ENCODE results near the gene SIX5. TPM values are rescaled to one million over a fixed set of nuclear protein-coding genes. Genes with fewer than 3 reads are reported as not detected.

The SIX5 gene
- total RNA-seq, 1 donor from 2014 or later = 22.3 TPM

DNA sequence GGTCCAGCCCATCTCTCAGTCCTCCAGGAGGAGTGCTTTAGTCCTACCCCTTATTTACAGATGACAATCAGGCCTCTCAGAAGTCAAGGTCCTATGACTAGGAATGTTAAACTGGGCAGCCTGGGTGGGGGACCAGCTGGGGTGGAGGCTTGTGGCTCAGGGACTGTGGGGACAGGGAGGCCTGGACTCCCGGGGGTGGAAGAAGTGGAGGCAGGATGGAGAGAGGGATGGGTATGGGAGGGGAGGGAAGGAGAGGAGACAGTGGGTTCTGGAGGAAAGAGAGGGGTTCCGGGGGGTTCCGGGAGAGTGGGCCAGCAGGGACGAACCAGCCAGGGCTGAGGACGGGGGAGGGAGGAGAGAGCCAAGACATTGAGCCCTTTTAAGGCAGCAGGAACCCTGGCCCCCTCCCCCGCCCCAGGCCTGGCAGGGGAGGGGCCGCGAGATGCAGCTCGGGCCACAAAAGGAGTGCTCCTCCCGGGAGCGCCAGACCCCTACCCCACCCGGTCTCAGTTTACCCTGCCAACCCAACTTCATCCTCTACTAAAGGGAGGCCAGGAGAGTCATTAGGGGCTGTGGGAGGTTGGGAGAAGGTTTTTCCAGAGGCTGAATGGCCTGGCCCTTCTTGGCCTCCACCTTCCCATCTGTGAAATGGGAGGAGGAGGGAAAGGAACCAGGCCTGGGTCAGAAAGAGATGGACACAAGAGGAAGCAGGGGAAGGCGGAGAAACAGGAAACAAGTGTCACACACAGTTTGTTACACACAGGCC lies 11.6 kb upstream of the SIX5 start:
- intact Hi-C loops (cut with DNase I) = no loop called here

DNA sequence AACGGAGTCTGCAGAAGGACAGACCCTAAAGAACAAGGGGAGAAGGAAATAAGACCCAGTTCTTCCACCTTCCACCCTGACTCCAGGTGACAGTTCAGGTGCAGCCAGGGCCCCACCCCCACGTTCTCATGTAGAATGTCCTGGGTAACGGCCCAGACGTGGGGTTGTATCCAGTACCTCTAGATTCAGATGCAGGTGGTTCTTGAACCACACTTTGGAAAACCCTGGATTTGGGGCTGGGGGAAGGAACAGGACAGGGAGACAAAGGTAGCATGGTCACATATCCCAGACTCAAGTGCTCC lies 11.0 kb upstream of the SIX5 start:
- DNase-seq (ENCODE audit: missing footprints) (no peak), ATAC-seq (no peak)
- intact Hi-C loops (cut with DNase I) = no loop called here

More for the DNA sequence above, 11.6 kb upstream of the SIX5 start:
- DNase-seq (ENCODE audit: missing footprints) (no peak), ATAC-seq (no peak)

DNA sequence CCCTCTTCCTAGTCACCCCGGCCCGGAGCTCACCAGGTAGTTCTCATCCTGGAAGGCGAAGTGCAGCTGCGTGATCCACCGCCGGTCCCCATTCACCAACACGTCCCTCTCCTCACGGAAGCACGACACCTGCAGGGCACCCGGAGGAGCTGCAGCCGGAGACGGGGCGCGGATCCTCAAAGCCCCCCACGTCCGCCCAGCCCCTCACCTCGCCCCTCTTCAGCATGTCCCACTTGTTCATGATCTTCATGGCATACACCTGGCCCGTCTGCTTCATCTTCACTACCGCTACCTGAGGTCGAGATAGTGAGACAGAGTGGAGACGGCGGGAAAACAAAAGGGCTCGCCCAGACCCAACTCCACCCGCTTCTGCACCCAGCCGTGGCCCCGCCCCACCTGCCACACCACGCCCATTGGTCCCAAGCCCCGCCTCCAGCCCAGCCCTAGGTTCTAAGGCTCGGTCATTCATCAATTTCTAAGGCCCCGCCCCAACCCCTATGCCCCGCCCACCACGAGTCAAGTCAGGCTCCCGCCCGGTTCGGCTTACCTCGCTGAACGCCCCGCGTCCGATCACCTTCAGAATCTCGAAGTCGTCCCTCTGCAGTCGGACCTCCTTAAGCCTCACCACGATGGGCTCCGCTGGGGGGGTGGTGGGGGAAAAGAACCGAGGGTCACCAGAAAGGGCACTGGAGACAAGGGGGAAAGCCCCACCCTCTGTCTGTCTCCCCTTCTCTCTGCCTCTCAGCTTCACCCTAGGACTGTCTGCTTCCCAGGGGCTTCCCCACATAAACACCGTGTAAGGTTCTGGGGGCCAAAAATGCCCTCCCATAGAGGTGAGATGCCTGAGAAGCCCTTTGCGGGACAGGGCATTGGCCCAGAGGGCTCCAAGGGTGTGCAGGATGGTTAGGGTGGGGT lies 10.4 kb upstream of the SIX5 start:
- peak; percentile 83 for DNase-seq (ENCODE audit: missing footprints)
- intact Hi-C loops (cut with DNase I) = no loop called here
- peak; percentile 36 for ATAC-seq

DNA sequence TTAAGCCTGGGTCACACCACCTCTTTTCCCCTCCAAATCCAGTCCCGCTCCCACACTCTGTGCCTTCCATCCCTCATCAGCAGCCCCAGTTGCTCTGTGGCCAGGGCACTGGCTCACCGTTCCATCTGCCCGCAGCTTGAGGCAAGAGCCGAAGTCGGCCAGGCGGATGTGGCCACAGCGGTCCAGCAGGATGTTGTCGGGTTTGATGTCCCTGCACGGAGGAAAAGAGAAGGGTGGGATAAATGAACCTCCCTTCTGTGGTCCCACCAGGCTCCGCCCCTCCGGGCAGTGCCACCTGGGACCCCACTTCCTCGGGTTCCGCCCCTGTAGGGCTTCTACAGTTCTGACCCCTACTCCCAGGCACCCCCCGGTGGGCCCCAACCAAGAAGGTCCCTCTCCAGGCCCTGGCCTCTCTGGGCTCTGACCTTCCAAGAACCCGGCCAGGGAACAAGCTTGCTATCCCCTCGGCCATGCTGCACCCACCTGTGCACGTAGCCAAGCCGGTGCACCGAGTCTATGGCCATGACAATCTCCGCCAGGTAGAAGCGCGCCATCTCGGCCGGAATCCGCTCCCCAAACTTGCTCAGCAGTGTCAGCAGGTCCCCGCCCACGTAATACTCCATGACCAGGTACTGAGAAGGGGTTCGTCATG lies 9.1 kb upstream of the SIX5 start:
- intact Hi-C loops (cut with DNase I) = no loop called here
- no peak for ATAC-seq
- DNase-seq (ENCODE audit: missing footprints) = no peak

DNA sequence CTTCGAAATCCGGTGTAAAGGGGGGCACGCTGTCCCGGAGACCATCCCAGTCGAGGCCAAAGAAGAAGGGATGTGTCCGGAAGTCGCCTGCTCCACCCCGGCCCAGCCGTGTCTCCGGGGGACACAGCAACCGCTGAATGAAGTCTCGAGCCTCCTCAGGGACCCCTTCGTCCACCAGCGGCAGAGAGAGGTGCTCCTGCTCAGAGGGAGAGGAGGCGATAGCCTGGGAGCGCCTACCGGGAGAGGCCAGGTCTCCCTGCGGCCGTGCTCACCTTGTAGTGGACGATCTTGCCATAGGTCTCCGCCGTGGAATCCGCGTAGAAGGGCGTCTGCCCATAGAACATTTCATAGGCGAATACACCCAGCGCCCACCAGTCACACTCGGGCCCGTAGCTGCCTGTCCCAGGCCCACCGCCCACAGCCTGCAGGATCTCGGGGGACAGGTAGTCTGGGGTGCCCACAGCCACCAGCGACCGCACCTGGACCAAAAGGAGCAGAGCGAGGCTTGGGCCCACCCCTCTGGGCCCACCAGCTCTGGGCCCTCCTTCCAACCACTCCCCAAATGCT lies 8.4 kb upstream of the SIX5 start:
- intact Hi-C loops (cut with DNase I) = no loop called here
- ATAC-seq = no peak
- no peak for DNase-seq (ENCODE audit: missing footprints)

DNA sequence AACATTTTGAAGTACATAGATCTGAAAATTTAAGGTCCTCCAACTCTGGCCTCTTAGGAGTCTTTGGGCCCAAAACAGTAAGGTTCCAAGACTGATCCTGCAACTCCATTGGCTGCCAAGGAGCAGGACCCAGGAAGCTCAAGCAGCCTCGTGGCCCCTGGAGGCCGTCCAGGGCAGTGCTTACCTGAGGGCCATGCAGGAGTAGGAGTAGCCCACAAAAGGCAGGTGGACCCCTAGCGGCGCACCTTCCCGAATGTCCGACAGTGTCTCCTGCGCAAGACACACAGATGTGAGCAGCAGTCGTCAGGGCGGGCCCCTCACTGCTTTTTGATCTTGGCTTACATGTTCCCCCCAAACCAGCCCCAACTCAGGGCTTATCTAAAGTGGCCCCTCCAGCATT lies 5.7 kb upstream of the SIX5 start:
- DNase-seq (ENCODE audit: missing footprints) (peak; percentile 56), ATAC-seq (no peak)
- intact Hi-C loops (cut with DNase I) = loop anchor here (5.0 kb wide), 1 partner anchor 88 kb away; the partner anchor contains the start of genes FOXA3 and SYMPK

DNA sequence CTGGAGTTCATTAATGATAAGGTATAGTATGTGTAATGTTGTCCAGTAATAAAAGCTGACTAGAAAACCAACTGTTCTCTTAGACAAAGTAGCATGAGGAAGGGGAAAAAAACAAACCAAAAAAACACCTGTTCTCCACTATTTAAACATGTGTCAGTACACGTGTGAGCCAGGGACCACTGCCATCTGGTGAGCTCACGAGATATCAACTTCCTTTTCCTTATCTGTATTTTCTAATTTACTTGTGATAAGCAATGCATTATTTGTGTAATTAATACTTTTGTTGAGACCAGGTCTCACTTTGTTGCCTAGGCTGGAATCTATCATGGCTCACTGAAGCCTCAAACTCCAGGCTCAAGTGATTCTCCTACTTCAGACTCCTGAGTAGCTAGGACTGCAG lies 4.3 kb upstream of the SIX5 start:
- ATAC-seq = no peak
- intact Hi-C loops (cut with DNase I) = loop anchor here (5.0 kb wide), 1 partner anchor 89 kb away; the partner anchor contains the start of genes FOXA3 and SYMPK

DNA sequence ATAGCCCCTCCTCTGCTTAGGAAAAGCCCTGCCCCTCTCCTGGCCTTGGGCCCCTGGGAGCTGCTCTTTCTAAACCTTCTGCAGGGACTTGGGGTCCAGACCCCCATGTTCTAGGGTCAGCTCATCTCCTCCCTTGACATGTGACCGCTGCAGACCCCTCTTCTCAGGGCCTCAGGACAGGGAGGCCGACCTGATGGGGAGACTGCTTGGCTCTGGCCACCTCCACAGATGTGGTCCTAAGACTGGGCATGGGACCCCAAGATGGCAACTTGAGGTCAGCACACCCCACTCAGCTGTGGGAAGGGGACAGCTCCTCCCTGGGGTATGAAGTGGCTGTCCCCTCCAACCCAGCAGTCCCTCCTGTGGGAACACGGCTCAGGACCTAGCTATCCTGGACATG lies 3.9 kb upstream of the SIX5 start:
- ATAC-seq = no peak
- intact Hi-C loops (cut with DNase I) = loop anchor here (5.0 kb wide), 1 partner anchor 89 kb away; the partner anchor contains the start of genes FOXA3 and SYMPK
- DNase-seq (ENCODE audit: missing footprints) = no peak

More for the DNA sequence above, 4.3 kb upstream of the SIX5 start:
- DNase-seq (ENCODE audit: missing footprints) = peak; percentile 15

DNA sequence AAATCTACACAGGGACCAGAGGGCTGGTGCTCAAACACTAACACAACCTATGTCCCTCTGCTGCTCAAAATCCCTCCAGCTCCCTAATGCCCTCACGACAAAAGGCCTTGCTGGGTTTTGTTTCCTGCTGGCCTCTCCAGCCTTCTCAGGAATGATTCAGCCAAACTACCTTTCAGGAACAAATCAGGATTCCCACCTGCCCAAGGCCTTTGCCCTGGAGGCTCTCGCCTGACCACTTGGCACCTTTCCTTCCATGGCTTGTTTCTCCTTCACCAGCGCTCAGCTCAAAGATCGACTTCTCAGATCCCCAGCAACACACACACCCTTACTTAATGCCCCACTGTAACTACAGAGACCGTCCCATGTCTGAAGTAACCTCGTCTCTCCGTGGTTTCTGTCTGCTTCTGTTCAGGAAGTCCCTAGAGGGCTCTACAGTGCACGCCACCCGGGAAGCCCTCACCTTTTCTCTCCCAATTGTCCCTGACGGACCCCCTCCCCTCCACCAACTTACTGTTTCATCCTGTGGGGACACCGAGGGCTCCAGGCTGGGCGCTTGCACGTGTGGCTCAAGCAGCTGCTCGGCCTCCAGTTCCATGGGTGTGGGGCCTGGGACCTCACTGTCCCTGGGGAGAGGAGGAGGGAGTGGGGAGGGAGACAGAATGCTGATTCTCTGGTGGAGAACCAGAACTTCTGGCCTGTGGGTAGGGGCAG lies 3.2 kb upstream of the SIX5 start:
- DNase-seq (ENCODE audit: missing footprints) (no peak), ATAC-seq (no peak)
- intact Hi-C loops (cut with DNase I) = loop anchor here (5.0 kb wide), 1 partner anchor 90 kb away; the partner anchor contains the start of genes FOXA3 and SYMPK

DNA sequence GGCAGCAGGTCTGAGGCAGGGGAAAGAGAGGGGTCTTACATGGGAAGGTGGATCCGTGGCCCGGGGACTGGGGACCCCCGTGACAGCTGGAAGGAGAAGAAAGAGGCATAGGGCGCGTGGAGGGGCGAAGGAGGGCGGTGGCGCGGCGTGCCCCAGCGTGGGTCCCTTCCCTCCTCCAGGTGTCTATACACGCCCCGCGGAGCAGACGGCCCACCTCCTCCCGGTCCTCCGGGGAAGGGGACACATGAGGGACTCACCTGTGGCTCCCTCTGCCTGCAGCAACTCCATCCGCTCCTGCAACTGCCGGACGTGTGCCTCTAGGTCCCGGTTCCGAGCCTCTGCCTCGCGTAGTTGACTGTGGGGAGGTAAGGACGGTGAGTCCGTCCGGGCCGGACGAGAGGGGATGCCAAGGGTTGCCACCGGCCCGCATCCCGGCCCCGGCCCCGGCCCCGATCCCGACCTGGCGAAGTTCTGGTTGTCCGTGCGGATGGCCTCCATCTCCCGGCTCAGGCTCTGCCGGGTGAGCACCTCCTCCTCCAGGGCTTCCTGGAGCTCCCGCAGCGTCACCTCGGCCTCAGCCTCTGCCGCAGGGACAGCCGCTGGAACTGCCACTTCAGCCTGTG lies 2.4 kb upstream of the SIX5 start:
- DNase-seq (ENCODE audit: missing footprints) (no peak), ATAC-seq (no peak)
- intact Hi-C loops (cut with DNase I) = loop anchor here (5.0 kb wide), 1 partner anchor 91 kb away; the partner anchor contains the start of genes FOXA3 and SYMPK

DNA sequence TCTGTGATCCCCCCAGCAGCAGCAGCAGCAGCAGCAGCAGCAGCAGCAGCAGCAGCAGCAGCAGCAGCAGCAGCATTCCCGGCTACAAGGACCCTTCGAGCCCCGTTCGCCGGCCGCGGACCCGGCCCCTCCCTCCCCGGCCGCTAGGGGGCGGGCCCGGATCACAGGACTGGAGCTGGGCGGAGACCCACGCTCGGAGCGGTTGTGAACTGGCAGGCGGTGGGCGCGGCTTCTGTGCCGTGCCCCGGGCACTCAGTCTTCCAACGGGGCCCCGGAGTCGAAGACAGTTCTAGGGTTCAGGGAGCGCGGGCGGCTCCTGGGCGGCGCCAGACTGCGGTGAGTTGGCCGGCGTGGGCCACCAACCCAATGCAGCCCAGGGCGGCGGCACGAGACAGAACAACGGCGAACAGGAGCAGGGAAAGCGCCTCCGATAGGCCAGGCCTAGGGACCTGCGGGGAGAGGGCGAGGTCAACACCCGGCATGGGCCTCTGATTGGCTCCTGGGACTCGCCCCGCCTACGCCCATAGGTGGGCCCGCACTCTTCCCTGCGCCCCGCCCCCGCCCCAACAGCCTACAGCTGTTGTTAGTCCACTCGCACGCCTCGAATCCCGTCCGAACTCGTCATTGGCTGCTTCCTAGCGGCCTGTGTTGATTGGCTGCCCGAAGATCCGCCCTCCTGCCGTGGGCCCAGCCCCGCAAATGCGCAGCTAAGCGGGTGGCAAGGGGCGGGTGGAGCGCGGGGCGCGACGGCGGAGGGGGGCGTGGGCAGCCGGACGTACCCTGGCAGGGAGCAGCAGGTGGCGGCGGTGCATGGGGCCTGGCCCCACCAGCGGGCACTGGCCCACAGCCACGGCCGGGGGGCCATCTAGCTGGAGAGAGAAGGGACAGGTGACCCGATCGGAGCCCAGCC lies 1.4 kb upstream of the SIX5 start:
- DNase-seq (ENCODE audit: missing footprints) (peak; percentile 97), ATAC-seq (peak; percentile 81)
- intact Hi-C loops (cut with DNase I) = loop anchor here (1.0 to 5.0 kb wide), 4 partner anchors 12 to 92 kb away; partner anchors contain the start of genes DMPK, FOXA3 and SYMPK

DNA sequence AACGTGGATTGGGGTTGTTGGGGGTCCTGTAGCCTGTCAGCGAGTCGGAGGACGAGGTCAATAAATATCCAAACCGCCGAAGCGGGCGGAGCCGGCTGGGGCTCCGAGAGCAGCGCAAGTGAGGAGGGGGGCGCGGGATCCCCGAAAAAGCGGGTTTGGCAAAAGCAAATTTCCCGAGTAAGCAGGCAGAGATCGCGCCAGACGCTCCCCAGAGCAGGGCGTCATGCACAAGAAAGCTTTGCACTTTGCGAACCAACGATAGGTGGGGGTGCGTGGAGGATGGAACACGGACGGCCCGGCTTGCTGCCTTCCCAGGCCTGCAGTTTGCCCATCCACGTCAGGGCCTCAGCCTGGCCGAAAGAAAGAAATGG lies 754 bp upstream of the SIX5 start:
- intact Hi-C loops (cut with DNase I) = loop anchor here (1.0 to 5.0 kb wide), 4 partner anchors 12 to 92 kb away; partner anchors contain the start of genes DMPK, FOXA3 and SYMPK
- DNase-seq (ENCODE audit: missing footprints) (no peak), ATAC-seq (no peak)

DNA sequence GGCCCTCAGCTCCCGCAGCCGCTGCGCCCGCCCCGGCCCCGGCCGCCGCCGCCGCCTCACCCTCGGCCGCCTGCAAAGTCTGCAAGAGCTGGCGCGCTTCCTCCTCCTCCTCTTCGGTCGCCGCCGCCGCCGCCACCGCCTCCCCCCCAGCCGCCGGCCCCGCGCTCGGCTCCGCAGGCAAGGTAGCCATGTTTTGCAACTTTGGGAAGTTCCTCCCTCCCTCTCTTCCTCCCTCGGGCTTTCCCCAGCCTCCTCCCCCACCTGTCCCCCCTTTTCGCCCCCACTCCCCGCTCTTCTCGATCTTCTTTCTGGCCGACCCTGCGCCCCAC lies 433 bp downstream of the SIX5 start:
- no peak for ATAC-seq
- intact Hi-C loops (cut with DNase I) = loop anchor here (1.0 kb wide), 1 partner anchor 51 kb away; no protein-coding TSS in a partner anchor
- no peak for DNase-seq (ENCODE audit: missing footprints)

DNA sequence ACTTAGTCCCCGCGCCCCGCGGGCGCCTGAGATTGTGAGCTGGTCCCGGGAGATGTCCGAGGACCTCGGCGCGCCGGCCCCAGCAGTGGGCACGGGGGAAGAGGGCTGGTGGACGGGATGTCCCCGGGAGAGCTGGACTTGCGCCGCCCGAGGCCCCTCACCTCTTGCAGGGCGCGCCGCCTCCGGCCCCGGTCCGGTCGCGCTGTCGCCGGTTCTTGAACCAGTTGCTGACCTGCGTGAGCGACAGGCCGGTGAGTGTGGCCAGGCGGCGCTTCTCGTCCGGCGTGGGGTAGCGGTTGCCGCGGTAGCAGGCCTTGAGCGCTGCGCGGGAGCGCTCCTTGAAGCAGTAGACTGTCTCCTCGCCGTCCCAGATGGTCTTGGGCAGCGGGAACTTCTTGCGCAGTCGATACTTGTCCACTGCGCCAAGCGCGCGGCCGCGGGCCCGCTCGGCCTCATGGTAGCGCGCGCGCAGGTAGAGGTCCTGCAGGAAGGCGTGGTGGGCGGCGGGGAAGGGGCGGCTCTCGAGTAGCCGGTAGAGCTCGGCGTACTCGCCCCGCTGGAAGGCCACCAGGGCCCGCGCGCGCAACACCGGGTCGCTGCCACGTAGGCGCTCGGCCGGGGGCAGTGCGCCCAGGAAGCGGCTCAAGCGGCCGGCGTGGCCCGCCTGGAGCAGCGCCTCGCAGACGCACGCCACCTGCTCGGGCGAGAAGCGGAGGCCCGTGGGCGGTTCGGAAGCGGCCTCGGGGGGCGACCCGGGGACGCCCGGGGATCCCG lies 984 bp downstream of the SIX5 start:
- intact Hi-C loops (cut with DNase I) = loop anchor here (1.0 to 2.0 kb wide), 2 partner anchors 51 to 75 kb away; partner anchors contain the start of gene QPCTL
- ATAC-seq = no peak

DNA sequence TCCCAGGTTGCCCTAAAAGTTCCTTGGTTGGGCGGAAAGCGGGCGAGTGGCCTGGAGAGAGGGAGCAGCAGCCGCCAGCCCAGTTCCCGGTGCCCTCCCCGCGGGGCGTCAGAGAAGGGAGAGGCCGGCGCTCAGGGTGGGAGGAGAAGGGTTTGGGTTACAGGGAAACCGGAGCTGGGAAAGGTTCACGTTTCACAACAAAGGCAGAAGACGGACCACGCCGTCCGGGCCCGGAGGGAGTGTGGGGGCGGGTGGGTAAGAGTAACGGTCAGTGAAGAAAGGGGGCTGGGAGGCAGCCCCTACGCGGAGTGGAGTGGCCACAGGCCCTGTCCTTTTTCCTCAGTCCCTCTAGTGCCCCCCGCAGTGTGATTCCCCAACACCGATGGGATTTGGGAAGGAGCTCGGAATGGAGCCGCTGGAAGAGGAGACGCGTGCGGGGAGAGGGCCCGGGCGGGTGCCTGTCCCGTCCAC lies 1.6 kb downstream of the SIX5 start:
- intact Hi-C loops (cut with DNase I) = loop anchor here (2.0 kb wide), 1 partner anchor 75 kb away; the partner anchor contains the start of gene QPCTL
- DNase-seq (ENCODE audit: missing footprints) = peak; percentile 82
- ATAC-seq = peak; percentile 4

More for the DNA sequence above, 984 bp downstream of the SIX5 start:
- peak; percentile 88 for DNase-seq (ENCODE audit: missing footprints)

All from Right ventricle myocardium inferior (tissue), 1 donor.